ENCODE data around the gene HOXD8. TPM values are rescaled to one million over a fixed set of nuclear protein-coding genes. Genes with fewer than 3 reads are reported as not detected.

Gene HOXD8
- total and polyA plus RNA-seq, 10 of the 15 experiments (the other 5 are each of a cell fraction or from before 2014, with no cell fraction given): not detected

- TF ChIP-seq CTCF (IDR thresholded peaks at IDR 0.05 in 2 of 3, conservative IDR thresholded peaks at IDR 0.05 in 1 of 3; ENCODE audit: control insufficient read depth in 2 of 3, extremely low read depth in 1 of 3, insufficient read depth in 1 of 3, low read depth in 3 of 3, low read length in 3 of 3): peak; percentile 79 to 92 (median 86)
- no peak for TF ChIP-seq SMAD1 (IDR thresholded peaks at IDR 0.05; ENCODE audit: low read depth, partially characterized antibody)
- no peak for TF ChIP-seq BCL3 (IDR thresholded peaks at IDR 0.05; ENCODE audit: borderline replicate concordance, insufficient read depth, low read depth, low read length, poor library complexity, severe bottlenecking)
- no peak for TF ChIP-seq TAF1 (IDR thresholded peaks at IDR 0.05; ENCODE audit: borderline replicate concordance, low read depth, low read length)
- TF ChIP-seq KAT2A (conservative IDR thresholded peaks at IDR 0.05; ENCODE audit: control insufficient read depth, low read depth, low read length): no peak
- no peak for TF ChIP-seq ZNF217 (IDR thresholded peaks at IDR 0.05)
- TF ChIP-seq YY1 (IDR thresholded peaks at IDR 0.05; ENCODE audit: low read depth, low read length): 0 out of 2 replicates have a peak, but pooled peaks have one; percentile 45
- no peak for TF ChIP-seq FOS (IDR thresholded peaks at IDR 0.05; ENCODE audit: borderline replicate concordance, extremely low read depth, insufficient read length)
- no peak for TF ChIP-seq RELB (IDR thresholded peaks at IDR 0.05; ENCODE audit: low read depth)
- TF ChIP-seq, protein P1, sequence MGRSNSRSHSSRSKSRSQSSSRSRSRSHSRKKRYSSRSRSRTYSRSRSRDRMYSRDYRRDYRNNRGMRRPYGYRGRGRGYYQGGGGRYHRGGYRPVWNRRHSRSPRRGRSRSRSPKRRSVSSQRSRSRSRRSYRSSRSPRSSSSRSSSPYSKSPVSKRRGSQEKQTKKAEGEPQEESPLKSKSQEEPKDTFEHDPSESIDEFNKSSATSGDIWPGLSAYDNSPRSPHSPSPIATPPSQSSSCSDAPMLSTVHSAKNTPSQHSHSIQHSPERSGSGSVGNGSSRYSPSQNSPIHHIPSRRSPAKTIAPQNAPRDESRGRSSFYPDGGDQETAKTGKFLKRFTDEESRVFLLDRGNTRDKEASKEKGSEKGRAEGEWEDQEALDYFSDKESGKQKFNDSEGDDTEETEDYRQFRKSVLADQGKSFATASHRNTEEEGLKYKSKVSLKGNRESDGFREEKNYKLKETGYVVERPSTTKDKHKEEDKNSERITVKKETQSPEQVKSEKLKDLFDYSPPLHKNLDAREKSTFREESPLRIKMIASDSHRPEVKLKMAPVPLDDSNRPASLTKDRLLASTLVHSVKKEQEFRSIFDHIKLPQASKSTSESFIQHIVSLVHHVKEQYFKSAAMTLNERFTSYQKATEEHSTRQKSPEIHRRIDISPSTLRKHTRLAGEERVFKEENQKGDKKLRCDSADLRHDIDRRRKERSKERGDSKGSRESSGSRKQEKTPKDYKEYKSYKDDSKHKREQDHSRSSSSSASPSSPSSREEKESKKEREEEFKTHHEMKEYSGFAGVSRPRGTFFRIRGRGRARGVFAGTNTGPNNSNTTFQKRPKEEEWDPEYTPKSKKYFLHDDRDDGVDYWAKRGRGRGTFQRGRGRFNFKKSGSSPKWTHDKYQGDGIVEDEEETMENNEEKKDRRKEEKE (IDR thresholded peaks at IDR 0.05): no peak
- TF ChIP-seq BHLHE40 (IDR thresholded peaks at IDR 0.05; ENCODE audit: borderline replicate concordance in 1 of 2, low read depth in 2 of 2, low read length in 1 of 2): peak in 1 of 2 experiments; percentile 51; a peak in 1 of 4 replicates
- no peak for TF ChIP-seq ESRRA (IDR thresholded peaks at IDR 0.05; ENCODE audit: low read length)
- TF ChIP-seq POLR2AphosphoS5 (IDR thresholded peaks at IDR 0.05; ENCODE audit: low read length): no peak
- no peak for TF ChIP-seq ZNF24 (IDR thresholded peaks at IDR 0.05)
- TF ChIP-seq MYB (IDR thresholded peaks at IDR 0.05; ENCODE audit: borderline replicate concordance, low read depth, low read length): no peak
- TF ChIP-seq PAX5 (IDR thresholded peaks at IDR 0.05; ENCODE audit: borderline replicate concordance, low read depth, low read length): no peak
- TF ChIP-seq BRCA1 (IDR thresholded peaks at IDR 0.05; ENCODE audit: low read depth, low read length): no peak
- no peak for TF ChIP-seq ASH2L (IDR thresholded peaks at IDR 0.05; ENCODE audit: borderline replicate concordance, low read depth)
- no peak for TF ChIP-seq CREB1 (IDR thresholded peaks at IDR 0.05; ENCODE audit: low read depth)
- TF ChIP-seq CHD2 (IDR thresholded peaks at IDR 0.05; ENCODE audit: borderline replicate concordance, low read depth, low read length): no peak
- TF ChIP-seq RAD21 (IDR thresholded peaks at IDR 0.05; ENCODE audit: insufficient read depth, low read depth, low read length): peak; percentile 82
- TF ChIP-seq RCOR1 (conservative IDR thresholded peaks at IDR 0.05; ENCODE audit: low read depth, low read length): no peak
Measured at GRCh38 chr2:176096986-176097819, 32.3 kb upstream of the HOXD8 start (continued).
